Neural crest cell (in vitro differentiated cells): Measurements from ENCODE around the gene AMT. TPM values are rescaled to one million over a fixed set of nuclear protein-coding genes. Genes with fewer than 3 reads are reported as not detected.

Source experiments
- DNase-seq: peaks from one replicate; pipeline ENCODE4 v3.0.0; 2021; ENCODE audit warnings: low read depth, mixed read lengths, low spot score
- H3K27ac Mint-ChIP-seq: one replicate; pipeline ENCODE4 v1.8.0; 2021; ENCODE audit warnings: mild to moderate bottlenecking, mixed read lengths; ENCODE audit not compliant: unreplicated experiment
- H3K27me3 Mint-ChIP-seq: 2 replicates; pipeline ENCODE4 v1.8.0; 2021; ENCODE audit warnings: low read depth, mild to moderate bottlenecking, mixed read lengths
- H3K36me3 Mint-ChIP-seq: 2 replicates; pipeline ENCODE4 v1.8.0; 2021; ENCODE audit warnings: low read depth, mild to moderate bottlenecking, mixed read lengths
- H3K4me1 Mint-ChIP-seq: 2 replicates; pipeline ENCODE4 v1.8.0; 2021; ENCODE audit warnings: mixed read lengths
- H3K4me3 Mint-ChIP-seq: one replicate; pipeline ENCODE4 v1.8.0; 2021; ENCODE audit warnings: mild to moderate bottlenecking, mixed read lengths
- H3K9me3 Mint-ChIP-seq: 2 replicates; pipeline ENCODE4 v1.8.0; 2021; ENCODE audit warnings: mixed read lengths
- total RNA-seq: library from RNA; stranded (reverse); gene quantifications from 2 replicates; pipeline ENCODE4 v1.2.1, GENCODE V29; 2021
- TF ChIP-seq, protein P1 (sequence below): fragments of 200-600 bp; sonication (generic); conservative IDR thresholded peaks from 2 replicates; pipeline ENCODE4 v1.5.0; 2021; ENCODE audit warnings: antibody characterized with exemption, mild to moderate bottlenecking

AMT gene
- total RNA-seq, 1 donor from 2014 or later = 14.0 TPM

DNA sequence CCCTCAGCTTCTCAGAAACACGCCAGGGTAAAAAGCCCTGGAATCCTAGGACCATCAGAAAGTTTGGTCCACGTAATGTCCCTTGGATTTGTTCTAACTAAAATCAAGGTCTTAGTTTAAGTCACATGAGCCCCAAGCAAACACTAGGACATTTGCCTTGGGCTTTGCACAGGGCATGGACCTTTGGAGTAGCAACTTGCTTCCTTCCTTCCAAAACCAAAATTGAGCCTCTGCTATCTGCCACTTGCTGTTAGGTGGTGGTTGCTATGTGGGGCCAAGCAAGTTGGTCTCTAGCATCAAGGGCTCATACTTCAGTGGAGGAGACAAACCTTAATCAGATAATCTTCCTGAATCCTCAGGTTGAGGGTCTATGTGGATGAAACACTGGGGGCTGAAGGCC lies 43.8 kb upstream of the AMT start:
- peaks cover 49% of the 10 kb centered on the region for H3K4me1 Mint-ChIP-seq
- DNase-seq = no peak
- no peaks in the 10 kb centered on the region for H3K9me3 Mint-ChIP-seq
- H3K36me3 Mint-ChIP-seq = no peaks in the 10 kb centered on the region
- peak overlapping the region; percentile 70 for H3K4me3 Mint-ChIP-seq
- peak overlapping the region; percentile 93 for H3K27ac Mint-ChIP-seq
- TF ChIP-seq, protein P1, sequence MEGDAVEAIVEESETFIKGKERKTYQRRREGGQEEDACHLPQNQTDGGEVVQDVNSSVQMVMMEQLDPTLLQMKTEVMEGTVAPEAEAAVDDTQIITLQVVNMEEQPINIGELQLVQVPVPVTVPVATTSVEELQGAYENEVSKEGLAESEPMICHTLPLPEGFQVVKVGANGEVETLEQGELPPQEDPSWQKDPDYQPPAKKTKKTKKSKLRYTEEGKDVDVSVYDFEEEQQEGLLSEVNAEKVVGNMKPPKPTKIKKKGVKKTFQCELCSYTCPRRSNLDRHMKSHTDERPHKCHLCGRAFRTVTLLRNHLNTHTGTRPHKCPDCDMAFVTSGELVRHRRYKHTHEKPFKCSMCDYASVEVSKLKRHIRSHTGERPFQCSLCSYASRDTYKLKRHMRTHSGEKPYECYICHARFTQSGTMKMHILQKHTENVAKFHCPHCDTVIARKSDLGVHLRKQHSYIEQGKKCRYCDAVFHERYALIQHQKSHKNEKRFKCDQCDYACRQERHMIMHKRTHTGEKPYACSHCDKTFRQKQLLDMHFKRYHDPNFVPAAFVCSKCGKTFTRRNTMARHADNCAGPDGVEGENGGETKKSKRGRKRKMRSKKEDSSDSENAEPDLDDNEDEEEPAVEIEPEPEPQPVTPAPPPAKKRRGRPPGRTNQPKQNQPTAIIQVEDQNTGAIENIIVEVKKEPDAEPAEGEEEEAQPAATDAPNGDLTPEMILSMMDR = no peak
- no peaks in the 10 kb centered on the region for H3K27me3 Mint-ChIP-seq

DNA sequence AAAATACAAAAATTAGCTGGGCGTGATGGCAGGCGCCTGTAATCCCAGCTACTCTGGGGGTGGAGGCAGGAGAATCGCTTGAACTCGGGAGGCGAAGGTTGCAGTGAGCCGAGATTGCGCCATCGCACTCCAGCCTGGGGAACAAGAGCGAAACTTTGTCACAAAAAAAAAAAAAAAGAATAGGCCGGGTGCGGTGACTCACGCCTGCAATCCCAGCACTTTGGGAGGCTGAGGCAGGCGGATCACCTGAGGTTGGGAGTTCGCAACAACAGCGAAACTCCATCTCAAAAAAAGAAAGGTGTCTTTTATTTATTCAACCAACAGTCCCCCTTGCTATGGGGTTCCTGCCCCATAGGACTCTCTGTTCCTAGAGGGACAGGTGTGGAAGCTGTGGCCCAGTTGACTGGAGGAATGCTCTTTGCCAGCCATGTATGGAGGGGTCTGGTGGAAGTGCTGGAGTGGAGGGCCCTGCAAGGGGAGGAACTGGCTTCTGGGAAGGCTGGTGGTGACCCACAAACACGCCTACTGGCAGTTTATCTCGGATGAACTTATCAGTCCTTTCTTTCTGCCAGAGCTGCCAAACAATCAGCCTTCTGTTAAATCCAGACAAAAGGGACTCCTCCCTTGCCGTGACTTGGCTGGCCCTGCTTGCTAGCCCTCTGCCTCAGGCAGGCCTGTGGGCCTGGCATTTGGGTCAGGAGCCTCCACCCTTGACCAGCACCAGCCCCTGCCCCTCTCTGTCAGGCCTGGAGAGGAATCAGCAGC lies 43.2 kb upstream of the AMT start:
- no peaks in the 10 kb centered on the region for H3K27me3 Mint-ChIP-seq
- H3K9me3 Mint-ChIP-seq = no peaks in the 10 kb centered on the region
- DNase-seq = peak; percentile 19
- TF ChIP-seq, protein P1 = no peak
- H3K4me3 Mint-ChIP-seq = peak overlapping the region; percentile 70
- peaks cover 49% of the 10 kb centered on the region for H3K4me1 Mint-ChIP-seq
- H3K27ac Mint-ChIP-seq = peak overlapping the region; percentile 93
- H3K36me3 Mint-ChIP-seq = no peaks in the 10 kb centered on the region

DNA sequence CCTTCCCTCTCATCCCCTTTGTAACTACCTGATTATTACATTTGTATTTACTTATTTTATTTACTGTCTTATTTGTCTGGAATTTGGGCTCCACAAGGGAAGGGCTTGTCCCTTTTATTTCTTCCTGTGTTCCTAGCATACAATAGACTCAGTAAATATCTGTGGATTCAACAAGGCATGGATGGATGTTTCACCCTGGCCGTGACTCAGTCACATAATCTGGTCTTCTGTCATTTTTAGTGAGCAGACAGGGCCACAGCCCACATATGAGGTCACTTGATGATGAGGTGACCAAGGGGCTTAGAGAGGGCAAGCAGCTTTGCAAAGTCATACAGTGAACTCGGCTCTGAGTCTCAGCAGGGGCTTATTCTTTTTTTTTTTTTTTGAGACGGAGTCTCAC lies 39.9 kb upstream of the AMT start:
- Mint-ChIP-seq H3K27me3 (no peaks in the 10 kb centered on the region), H3K9me3 (no peaks in the 10 kb centered on the region), H3K4me1 (peaks cover 46% of the 10 kb centered on the region), H3K4me3 (peak overlapping the region; percentile 50), H3K36me3 (no peaks in the 10 kb centered on the region), H3K27ac (peak overlapping the region; percentile 74)
- no peak for DNase-seq
- TF ChIP-seq, protein P1 = no peak

DNA sequence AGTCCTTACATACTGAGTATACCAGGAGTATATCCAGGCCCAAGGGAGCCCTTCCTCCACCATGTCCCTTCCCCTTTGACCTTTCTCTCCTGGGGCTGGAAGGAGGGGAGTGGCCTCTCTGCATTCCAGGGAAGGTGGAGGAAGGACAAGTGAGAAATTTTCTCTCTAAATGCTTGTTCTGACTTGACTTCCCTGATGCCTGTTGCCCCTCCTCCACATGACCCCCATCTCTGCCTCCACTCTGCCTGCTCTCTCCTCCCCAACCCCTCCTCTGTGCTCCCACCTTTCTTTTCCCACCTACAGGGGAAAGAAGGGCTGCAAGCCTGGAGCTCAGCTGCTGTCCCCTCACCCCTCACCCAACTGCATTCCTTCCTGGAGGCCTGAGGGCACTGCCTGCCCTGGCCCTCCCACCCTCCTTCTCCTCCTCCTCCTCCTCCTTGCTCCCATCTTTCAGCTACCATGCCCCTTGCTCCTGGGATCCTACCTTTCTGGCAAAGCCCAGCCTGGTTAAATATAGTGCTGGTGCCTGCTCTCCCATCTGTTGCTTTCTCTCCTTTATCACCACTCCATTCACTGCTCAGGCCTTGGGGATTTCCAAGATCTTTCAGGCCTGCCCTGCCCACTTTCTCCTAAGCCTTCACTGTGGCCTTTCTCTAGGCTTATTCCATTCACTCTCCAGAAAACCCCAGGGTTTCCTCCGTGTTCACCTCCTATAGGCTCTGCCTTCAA lies 39.3 kb upstream of the AMT start:
- Mint-ChIP-seq H3K36me3 (no peaks in the 10 kb centered on the region), H3K4me1 (peaks cover 46% of the 10 kb centered on the region), H3K4me3 (peak overlapping the region; percentile 50), H3K9me3 (no peaks in the 10 kb centered on the region), H3K27me3 (no peaks in the 10 kb centered on the region), H3K27ac (peak overlapping the region; percentile 54)
- TF ChIP-seq, protein P1 = no peak
- no peak for DNase-seq

DNA sequence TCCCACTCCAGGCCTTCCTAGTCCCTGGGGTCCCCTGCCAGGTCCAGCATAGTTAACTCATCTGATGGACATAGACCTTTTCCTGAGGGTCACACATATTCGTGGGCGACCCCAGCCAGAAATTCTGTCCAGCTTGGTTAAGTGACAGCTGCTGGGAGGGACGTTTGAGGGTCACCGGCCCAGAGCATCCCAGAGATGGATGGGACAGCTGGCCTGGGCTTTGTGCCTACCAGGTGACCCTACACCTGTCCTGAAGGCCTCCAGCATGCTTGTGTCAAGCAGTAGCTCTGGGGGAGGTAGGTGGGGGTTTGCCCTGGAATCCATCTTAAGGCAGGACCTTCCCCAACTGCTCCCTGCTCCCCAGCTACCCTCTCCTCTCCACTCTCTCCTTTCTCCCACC lies 38.7 kb upstream of the AMT start:
- no peaks in the 10 kb centered on the region for H3K36me3 Mint-ChIP-seq
- no peak for DNase-seq
- H3K27ac Mint-ChIP-seq = peak overlapping the region; percentile 54
- no peak overlapping the region for H3K4me3 Mint-ChIP-seq
- H3K9me3 Mint-ChIP-seq = no peaks in the 10 kb centered on the region
- H3K4me1 Mint-ChIP-seq = peaks cover 43% of the 10 kb centered on the region
- TF ChIP-seq, protein P1 = no peak
- no peaks in the 10 kb centered on the region for H3K27me3 Mint-ChIP-seq
